ENCODE measurements around the gene KNDC1. TPM values are rescaled to one million over a fixed set of nuclear protein-coding genes. Genes with fewer than 3 reads are reported as not detected.

The KNDC1 gene
- total RNA-seq, 2 donors from 2014 or later, result 1.5 to 10.8 TPM

DNA sequence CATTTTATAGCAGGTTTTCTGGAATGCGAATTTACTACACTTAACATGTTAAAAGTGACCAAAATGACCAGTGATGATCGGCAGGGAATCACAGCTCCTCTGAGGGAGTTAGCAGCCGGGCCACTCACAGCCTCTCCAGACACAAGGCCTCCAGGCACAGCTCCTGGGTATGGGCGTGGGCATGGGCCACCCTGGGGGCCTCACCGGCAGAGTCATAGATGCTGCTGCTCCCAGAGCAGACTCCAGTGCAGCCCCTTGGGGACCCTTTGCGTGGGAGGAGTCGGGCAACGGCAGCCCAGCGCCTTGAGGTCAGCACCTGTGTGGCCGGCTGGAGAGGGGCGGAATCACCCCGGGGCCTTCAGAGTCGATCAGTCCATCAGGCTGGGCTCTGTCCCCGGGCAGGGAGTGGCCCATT is 8.6 kb downstream of the KNDC1 start:
- TF ChIP-seq POLR2A (IDR thresholded peaks at IDR 0.05), result no peak
- TF ChIP-seq CTCF (IDR thresholded peaks at IDR 0.05), result no peak
- no peak for TF ChIP-seq POLR2AphosphoS5 (IDR thresholded peaks at IDR 0.05)
- no peaks in the 10 kb centered on the region for H3K9me3 ChIP-seq
- 75% methylated on average over 14 of the region's 14 CpGs for WGBS
- intact Hi-C loops (cut with DNase I), result no loop called here
- no peak overlapping the region for H3K27ac ChIP-seq
- no peaks in the 10 kb centered on the region for H3K4me1 ChIP-seq (replicated peaks)
- DNase-seq (ENCODE audit: low spot score), result no peak
- H3K36me3 ChIP-seq, result no peaks in the 10 kb centered on the region
- no peaks in the 10 kb centered on the region for H3K27me3 ChIP-seq (replicated peaks; ENCODE audit: insufficient read depth)
- no peak overlapping the region for H3K4me3 ChIP-seq

- H3K36me3 ChIP-seq, result no peaks in the 10 kb centered on the region
- no peak for DNase-seq (ENCODE audit: low spot score)
- no peaks in the 10 kb centered on the region for H3K9me3 ChIP-seq
- H3K27me3 ChIP-seq (replicated peaks; ENCODE audit: insufficient read depth), result no peaks in the 10 kb centered on the region
- intact Hi-C loops (cut with DNase I), result no loop called here
- H3K27ac ChIP-seq, result no peak overlapping the region
- H3K4me1 ChIP-seq (replicated peaks), result no peaks in the 10 kb centered on the region
- H3K4me3 ChIP-seq, result no peak overlapping the region
- TF ChIP-seq POLR2AphosphoS5 (IDR thresholded peaks at IDR 0.05) (no peak), POLR2A (IDR thresholded peaks at IDR 0.05) (no peak), CTCF (IDR thresholded peaks at IDR 0.05) (no peak)
- WGBS, result 94% methylated on average over 29 of the region's 30 CpGs
These were observed 9.3 kb downstream of the KNDC1 start for GRCh38 chr10:133169173-133169947.

- intact Hi-C loops (cut with DNase I), result no loop called here
- H3K27ac ChIP-seq, result no peak overlapping the region
- no peak overlapping the region for H3K4me3 ChIP-seq
- no peaks in the 10 kb centered on the region for H3K9me3 ChIP-seq
- no peaks in the 10 kb centered on the region for H3K27me3 ChIP-seq (replicated peaks; ENCODE audit: insufficient read depth)
- no peaks in the 10 kb centered on the region for H3K36me3 ChIP-seq
- WGBS, result 87% methylated on average over 17 of the region's 17 CpGs
- no peak for DNase-seq (ENCODE audit: low spot score)
- TF ChIP-seq POLR2AphosphoS5 (IDR thresholded peaks at IDR 0.05) (no peak), CTCF (IDR thresholded peaks at IDR 0.05) (no peak), POLR2A (IDR thresholded peaks at IDR 0.05) (no peak)
- no peaks in the 10 kb centered on the region for H3K4me1 ChIP-seq (replicated peaks)
These were observed 10.1 kb downstream of the KNDC1 start for GRCh38 chr10:133170092-133170491.

GRCh38 chr10:133173860-133174640 is 14.0 kb downstream of the KNDC1 start:
- WGBS, result 86% methylated on average over 15 of the region's 15 CpGs
- H3K36me3 ChIP-seq, result no peaks in the 10 kb centered on the region
- intact Hi-C loops (cut with DNase I), result no loop called here
- no peak overlapping the region for H3K4me3 ChIP-seq
- H3K27me3 ChIP-seq (replicated peaks; ENCODE audit: insufficient read depth), result no peaks in the 10 kb centered on the region
- H3K27ac ChIP-seq, result no peak overlapping the region
- TF ChIP-seq POLR2AphosphoS5 (IDR thresholded peaks at IDR 0.05), result no peak
- no peak for TF ChIP-seq POLR2A (IDR thresholded peaks at IDR 0.05)
- TF ChIP-seq CTCF (IDR thresholded peaks at IDR 0.05), result no peak
- H3K4me1 ChIP-seq (replicated peaks), result no peaks in the 10 kb centered on the region
- H3K9me3 ChIP-seq, result no peaks in the 10 kb centered on the region
- no peak for DNase-seq (ENCODE audit: low spot score)
